WTC11 (cell line): ENCODE measurements around the gene PLCE1.

Experiments
- AFF4 ChIP-seq: sonication (generic); formaldehyde crosslinking; IDR thresholded peaks from 2 replicates; pipeline ENCODE4 v1.8.1; 2023; ENCODE audit warnings: mild to moderate bottlenecking, missing genetic modification reagents, borderline replicate concordance
- CBFB ChIP-seq: sonication (generic); formaldehyde crosslinking; IDR thresholded peaks from 2 replicates; pipeline ENCODE4 v1.8.1; 2022; ENCODE audit warnings: mild to moderate bottlenecking, low read depth, missing genetic modification reagents
- CREB1 ChIP-seq: sonication (generic); formaldehyde crosslinking; IDR thresholded peaks from 2 replicates; pipeline ENCODE4 v1.8.0; 2023; ENCODE audit warnings: mild to moderate bottlenecking, missing genetic modification reagents
- CTCF ChIP-seq: fragments of 200-600 bp; IDR thresholded peaks from 2 replicates; pipeline ENCODE4 v1.8.0; 2022; ENCODE audit warnings: antibody characterized with exemption
- SOX15 ChIP-seq: fragments of 250-450 bp; sonication (Bioruptor Pico); IDR thresholded peaks from 2 replicates; pipeline ENCODE4 v1.9.0; 2021; ENCODE audit warnings: mild to moderate bottlenecking
- TP53 ChIP-seq: sonication (generic); formaldehyde crosslinking; IDR thresholded peaks from 2 replicates; pipeline ENCODE4 v1.8.1; 2023; ENCODE audit warnings: mild to moderate bottlenecking, missing genetic modification reagents

GRCh38 chr10:93997546-93997945 lies 3.8 kb downstream of the PLCE1 start:
- TF ChIP-seq TP53 (CRISPR knock-in tag) = no peak
- no peak for TF ChIP-seq CTCF
- TF ChIP-seq SOX15 (CRISPR knock-in tag) = no peak
- no peak for TF ChIP-seq CREB1
- TF ChIP-seq CBFB (CRISPR knock-in tag) = no peak
- no peak for TF ChIP-seq AFF4 (CRISPR knock-in tag)
